ENCODE results near the gene SLC46A2. TPM values are rescaled to one million over a fixed set of nuclear protein-coding genes. Genes with fewer than 3 reads are reported as not detected.

The SLC46A2 gene
- total and polyA plus RNA-seq, 2 experiments from 2014 or later: 0.11 TPM; not detected in 1

DNA sequence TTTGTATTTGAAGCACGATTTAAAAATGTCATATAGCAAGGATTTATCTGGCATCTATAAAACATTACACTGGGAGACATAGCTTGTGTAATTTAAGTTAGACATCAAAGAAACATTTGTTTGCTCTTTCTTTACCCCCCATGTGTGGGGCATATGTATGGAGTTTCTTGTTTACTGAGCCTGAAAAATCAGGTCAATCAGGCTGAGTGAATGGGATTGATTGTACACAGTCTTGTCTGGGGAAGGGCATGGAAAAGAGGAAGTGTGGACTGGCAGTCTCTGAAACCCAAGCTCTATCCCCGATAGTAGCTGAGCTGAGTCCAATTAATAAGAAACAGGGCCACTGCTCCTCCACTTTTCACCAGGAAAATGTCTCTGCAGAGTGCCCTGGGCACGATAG is 49.4 kb downstream of the SLC46A2 start:
- 0 out of 2 replicates have a peak, but pooled peaks cover 5% of the 10 kb centered on the region for H3K36me3 ChIP-seq (ENCODE audit: insufficient read depth)
- H3K27ac ChIP-seq (ENCODE audit: low read depth): no peak overlapping the region
- H3K4me3 ChIP-seq: no peak overlapping the region
- H3K9me3 Mint-ChIP-seq: no peaks in the 10 kb centered on the region
- no peak overlapping the region for H3K27ac Mint-ChIP-seq
- peaks cover 5% of the 10 kb centered on the region for H3K27me3 Mint-ChIP-seq (ENCODE audit: insufficient read depth, low read depth, poor library complexity)
- H3F3A ChIP-seq (replicated peaks; ENCODE audit: low read depth): 0 out of 2 replicates have a peak, but pooled peaks cover 4% of the 10 kb centered on the region
- no peaks in the 10 kb centered on the region; the same call in 1 of the 2 replicates for H4K20me1 ChIP-seq (replicated peaks; ENCODE audit: insufficient read depth)
- H3K79me2 ChIP-seq (replicated peaks; ENCODE audit: insufficient read depth): no peaks in the 10 kb centered on the region
- DNase-seq (ENCODE audit: low spot score) (no peak), ATAC-seq (no peak)
- peaks cover 14% of the 10 kb centered on the region for H3K4me1 ChIP-seq (ENCODE audit: insufficient read depth)
- peaks cover 29% of the 10 kb centered on the region for H3K4me1 Mint-ChIP-seq
- H3K9me2 ChIP-seq (ENCODE audit: insufficient read depth): no peaks in the 10 kb centered on the region
- H3K4me3 Mint-ChIP-seq: no peak overlapping the region
- no peaks in the 10 kb centered on the region for H3K27me3 ChIP-seq (ENCODE audit: insufficient read depth)
- no peak overlapping the region for H3K4me2 ChIP-seq
- peaks cover 15% of the 10 kb centered on the region; the same call in 2 of the 3 replicates for H3K36me3 Mint-ChIP-seq (ENCODE audit: low read depth)
- TF ChIP-seq ZNF331 (CRISPR knock-in tag; IDR thresholded peaks at IDR 0.05; ENCODE audit: low read depth) (no peak), JUNB (IDR thresholded peaks at IDR 0.05; ENCODE audit: unreplicated experiment) (no peak), NANOG (IDR thresholded peaks at IDR 0.05; ENCODE audit: borderline replicate concordance) (no peak), ZNF114 (CRISPR knock-in tag; IDR thresholded peaks at IDR 0.05) (no peak), EZH2phosphoT487 (IDR thresholded peaks at IDR 0.05; ENCODE audit: unreplicated experiment) (no peak), EZH2 (IDR thresholded peaks at IDR 0.05; ENCODE audit: low read depth, unreplicated experiment) (no peak), STAT1 (IDR thresholded peaks at IDR 0.05; ENCODE audit: unreplicated experiment) (no peak), CREB1 (CRISPR knock-in tag; IDR thresholded peaks at IDR 0.05; ENCODE audit: low read depth) (no peak), POLR2AphosphoS5 (IDR thresholded peaks at IDR 0.05; ENCODE audit: low read depth) (no peak)
- TF ChIP-seq, protein P1, sequence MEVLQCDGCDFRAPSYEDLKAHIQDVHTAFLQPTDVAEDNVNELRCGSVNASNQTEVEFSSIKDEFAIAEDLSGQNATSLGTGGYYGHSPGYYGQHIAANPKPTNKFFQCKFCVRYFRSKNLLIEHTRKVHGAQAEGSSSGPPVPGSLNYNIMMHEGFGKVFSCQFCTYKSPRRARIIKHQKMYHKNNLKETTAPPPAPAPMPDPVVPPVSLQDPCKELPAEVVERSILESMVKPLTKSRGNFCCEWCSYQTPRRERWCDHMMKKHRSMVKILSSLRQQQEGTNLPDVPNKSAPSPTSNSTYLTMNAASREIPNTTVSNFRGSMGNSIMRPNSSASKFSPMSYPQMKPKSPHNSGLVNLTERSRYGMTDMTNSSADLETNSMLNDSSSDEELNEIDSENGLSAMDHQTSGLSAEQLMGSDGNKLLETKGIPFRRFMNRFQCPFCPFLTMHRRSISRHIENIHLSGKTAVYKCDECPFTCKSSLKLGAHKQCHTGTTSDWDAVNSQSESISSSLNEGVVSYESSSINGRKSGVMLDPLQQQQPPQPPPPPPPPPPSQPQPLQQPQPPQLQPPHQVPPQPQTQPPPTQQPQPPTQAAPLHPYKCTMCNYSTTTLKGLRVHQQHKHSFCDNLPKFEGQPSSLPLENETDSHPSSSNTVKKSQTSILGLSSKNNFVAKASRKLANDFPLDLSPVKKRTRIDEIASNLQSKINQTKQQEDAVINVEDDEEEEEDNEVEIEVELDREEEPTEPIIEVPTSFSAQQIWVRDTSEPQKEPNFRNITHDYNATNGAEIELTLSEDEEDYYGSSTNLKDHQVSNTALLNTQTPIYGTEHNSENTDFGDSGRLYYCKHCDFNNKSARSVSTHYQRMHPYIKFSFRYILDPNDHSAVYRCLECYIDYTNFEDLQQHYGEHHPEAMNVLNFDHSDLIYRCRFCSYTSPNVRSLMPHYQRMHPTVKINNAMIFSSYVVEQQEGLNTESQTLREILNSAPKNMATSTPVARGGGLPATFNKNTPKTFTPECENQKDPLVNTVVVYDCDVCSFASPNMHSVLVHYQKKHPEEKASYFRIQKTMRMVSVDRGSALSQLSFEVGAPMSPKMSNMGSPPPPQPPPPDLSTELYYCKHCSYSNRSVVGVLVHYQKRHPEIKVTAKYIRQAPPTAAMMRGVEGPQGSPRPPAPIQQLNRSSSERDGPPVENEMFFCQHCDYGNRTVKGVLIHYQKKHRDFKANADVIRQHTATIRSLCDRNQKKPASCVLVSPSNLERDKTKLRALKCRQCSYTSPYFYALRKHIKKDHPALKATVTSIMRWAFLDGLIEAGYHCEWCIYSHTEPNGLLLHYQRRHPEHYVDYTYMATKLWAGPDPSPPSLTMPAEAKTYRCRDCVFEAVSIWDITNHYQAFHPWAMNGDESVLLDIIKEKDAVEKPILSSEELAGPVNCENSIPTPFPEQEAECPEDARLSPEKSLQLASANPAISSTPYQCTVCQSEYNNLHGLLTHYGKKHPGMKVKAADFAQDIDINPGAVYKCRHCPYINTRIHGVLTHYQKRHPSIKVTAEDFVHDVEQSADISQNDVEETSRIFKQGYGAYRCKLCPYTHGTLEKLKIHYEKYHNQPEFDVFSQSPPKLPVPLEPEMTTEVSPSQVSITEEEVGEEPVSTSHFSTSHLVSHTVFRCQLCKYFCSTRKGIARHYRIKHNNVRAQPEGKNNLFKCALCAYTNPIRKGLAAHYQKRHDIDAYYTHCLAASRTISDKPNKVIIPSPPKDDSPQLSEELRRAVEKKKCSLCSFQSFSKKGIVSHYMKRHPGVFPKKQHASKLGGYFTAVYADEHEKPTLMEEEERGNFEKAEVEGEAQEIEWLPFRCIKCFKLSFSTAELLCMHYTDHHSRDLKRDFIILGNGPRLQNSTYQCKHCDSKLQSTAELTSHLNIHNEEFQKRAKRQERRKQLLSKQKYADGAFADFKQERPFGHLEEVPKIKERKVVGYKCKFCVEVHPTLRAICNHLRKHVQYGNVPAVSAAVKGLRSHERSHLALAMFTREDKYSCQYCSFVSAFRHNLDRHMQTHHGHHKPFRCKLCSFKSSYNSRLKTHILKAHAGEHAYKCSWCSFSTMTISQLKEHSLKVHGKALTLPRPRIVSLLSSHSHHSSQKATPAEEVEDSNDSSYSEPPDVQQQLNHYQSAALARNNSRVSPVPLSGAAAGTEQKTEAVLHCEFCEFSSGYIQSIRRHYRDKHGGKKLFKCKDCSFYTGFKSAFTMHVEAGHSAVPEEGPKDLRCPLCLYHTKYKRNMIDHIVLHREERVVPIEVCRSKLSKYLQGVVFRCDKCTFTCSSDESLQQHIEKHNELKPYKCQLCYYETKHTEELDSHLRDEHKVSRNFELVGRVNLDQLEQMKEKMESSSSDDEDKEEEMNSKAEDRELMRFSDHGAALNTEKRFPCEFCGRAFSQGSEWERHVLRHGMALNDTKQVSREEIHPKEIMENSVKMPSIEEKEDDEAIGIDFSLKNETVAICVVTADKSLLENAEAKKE (CRISPR knock-in tag; IDR thresholded peaks at IDR 0.05): no peak
- TF ChIP-seq, protein P2, sequence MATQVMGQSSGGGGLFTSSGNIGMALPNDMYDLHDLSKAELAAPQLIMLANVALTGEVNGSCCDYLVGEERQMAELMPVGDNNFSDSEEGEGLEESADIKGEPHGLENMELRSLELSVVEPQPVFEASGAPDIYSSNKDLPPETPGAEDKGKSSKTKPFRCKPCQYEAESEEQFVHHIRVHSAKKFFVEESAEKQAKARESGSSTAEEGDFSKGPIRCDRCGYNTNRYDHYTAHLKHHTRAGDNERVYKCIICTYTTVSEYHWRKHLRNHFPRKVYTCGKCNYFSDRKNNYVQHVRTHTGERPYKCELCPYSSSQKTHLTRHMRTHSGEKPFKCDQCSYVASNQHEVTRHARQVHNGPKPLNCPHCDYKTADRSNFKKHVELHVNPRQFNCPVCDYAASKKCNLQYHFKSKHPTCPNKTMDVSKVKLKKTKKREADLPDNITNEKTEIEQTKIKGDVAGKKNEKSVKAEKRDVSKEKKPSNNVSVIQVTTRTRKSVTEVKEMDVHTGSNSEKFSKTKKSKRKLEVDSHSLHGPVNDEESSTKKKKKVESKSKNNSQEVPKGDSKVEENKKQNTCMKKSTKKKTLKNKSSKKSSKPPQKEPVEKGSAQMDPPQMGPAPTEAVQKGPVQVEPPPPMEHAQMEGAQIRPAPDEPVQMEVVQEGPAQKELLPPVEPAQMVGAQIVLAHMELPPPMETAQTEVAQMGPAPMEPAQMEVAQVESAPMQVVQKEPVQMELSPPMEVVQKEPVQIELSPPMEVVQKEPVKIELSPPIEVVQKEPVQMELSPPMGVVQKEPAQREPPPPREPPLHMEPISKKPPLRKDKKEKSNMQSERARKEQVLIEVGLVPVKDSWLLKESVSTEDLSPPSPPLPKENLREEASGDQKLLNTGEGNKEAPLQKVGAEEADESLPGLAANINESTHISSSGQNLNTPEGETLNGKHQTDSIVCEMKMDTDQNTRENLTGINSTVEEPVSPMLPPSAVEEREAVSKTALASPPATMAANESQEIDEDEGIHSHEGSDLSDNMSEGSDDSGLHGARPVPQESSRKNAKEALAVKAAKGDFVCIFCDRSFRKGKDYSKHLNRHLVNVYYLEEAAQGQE (IDR thresholded peaks at IDR 0.05; ENCODE audit: unreplicated experiment): no peak
- TF ChIP-seq, protein P3, sequence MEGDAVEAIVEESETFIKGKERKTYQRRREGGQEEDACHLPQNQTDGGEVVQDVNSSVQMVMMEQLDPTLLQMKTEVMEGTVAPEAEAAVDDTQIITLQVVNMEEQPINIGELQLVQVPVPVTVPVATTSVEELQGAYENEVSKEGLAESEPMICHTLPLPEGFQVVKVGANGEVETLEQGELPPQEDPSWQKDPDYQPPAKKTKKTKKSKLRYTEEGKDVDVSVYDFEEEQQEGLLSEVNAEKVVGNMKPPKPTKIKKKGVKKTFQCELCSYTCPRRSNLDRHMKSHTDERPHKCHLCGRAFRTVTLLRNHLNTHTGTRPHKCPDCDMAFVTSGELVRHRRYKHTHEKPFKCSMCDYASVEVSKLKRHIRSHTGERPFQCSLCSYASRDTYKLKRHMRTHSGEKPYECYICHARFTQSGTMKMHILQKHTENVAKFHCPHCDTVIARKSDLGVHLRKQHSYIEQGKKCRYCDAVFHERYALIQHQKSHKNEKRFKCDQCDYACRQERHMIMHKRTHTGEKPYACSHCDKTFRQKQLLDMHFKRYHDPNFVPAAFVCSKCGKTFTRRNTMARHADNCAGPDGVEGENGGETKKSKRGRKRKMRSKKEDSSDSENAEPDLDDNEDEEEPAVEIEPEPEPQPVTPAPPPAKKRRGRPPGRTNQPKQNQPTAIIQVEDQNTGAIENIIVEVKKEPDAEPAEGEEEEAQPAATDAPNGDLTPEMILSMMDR (conservative IDR thresholded peaks at IDR 0.05; ENCODE audit: low read depth in 2 of 2): no peak
- TF ChIP-seq, protein P4, sequence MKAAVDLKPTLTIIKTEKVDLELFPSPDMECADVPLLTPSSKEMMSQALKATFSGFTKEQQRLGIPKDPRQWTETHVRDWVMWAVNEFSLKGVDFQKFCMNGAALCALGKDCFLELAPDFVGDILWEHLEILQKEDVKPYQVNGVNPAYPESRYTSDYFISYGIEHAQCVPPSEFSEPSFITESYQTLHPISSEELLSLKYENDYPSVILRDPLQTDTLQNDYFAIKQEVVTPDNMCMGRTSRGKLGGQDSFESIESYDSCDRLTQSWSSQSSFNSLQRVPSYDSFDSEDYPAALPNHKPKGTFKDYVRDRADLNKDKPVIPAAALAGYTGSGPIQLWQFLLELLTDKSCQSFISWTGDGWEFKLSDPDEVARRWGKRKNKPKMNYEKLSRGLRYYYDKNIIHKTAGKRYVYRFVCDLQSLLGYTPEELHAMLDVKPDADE (IDR thresholded peaks at IDR 0.05): no peak
- H2AFZ ChIP-seq: no peak overlapping the region
